Stimulated activated CD8-positive, alpha-beta memory T cell treated with anti-CD3 and anti-CD28 coated beads, Interleukin-15, amount 100 ng/mL, for 24 hours (primary cell): ENCODE measurements around the gene URGCP.

Source experiments
- DNase-seq: peaks from one replicate; pipeline ENCODE4 v3.0.0-alpha.2; 2020; ENCODE audit warnings: low read depth

Gene URGCP, protein sequence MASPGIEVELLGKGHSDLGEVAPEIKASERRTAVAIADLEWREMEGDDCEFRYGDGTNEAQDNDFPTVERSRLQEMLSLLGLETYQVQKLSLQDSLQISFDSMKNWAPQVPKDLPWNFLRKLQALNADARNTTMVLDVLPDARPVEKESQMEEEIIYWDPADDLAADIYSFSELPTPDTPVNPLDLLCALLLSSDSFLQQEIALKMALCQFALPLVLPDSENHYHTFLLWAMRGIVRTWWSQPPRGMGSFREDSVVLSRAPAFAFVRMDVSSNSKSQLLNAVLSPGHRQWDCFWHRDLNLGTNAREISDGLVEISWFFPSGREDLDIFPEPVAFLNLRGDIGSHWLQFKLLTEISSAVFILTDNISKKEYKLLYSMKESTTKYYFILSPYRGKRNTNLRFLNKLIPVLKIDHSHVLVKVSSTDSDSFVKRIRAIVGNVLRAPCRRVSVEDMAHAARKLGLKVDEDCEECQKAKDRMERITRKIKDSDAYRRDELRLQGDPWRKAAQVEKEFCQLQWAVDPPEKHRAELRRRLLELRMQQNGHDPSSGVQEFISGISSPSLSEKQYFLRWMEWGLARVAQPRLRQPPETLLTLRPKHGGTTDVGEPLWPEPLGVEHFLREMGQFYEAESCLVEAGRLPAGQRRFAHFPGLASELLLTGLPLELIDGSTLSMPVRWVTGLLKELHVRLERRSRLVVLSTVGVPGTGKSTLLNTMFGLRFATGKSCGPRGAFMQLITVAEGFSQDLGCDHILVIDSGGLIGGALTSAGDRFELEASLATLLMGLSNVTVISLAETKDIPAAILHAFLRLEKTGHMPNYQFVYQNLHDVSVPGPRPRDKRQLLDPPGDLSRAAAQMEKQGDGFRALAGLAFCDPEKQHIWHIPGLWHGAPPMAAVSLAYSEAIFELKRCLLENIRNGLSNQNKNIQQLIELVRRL

DNA sequence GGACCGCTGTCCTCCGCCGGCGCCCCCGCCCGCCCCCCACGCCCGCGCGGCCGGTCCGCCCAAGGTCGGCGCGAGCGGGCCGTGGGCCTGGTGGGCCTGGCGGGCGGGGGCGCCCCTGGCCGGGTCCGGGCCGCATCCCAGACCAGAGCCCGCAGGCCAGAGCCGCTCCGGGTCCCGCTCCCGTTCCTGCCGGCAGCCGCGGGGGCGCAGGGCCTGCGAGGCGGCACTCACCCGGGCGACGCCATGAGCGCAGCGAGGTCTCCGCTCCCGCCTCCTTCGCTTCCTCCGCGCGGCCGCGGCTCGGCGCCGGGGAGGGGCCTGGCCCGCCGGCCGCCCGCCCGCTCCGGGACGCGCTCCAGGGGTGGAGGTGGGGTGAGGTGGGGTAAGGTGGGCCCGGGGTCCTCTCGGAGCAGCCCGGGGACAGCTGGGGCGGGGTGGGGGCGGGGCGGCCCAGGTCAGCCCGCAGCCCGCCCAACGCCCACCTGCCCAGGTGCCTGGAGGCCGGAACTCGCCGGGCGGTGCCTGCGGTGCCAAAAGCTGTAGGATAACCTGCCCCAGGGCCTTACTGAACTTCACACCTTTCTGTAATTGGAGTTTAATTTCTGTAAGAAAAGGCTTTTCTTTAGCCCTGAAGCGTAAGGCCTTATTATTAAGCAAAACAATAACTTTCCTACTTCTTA lies at the start of gene URGCP:
Gene URGCP (minus strand): TSS at position 266 of the 680 bp plus-strand sequence. CDS start 21 bp downstream, at position 245.
- peak; percentile 11 for DNase-seq

DNA sequence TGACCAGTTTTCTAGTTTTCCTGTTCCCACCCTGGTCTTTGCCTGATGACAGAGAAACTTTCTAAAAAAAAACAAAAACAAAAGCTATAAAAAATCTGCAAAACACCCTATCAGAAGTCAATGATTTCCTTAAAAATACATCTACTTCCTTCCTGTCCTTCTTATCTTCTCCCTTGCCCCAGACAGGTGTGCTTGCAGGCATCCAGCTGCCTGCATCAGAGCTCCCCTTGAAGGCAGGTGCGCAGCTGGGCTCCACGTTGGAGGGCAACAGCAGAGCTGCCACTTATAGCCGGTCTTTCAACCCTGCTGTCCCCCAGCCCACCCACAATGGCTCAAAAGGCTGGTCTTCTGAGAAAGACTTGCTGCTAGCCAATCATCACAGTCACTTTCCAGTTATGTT lies 49.6 kb upstream of the URGCP start:
- no peak for DNase-seq

DNA sequence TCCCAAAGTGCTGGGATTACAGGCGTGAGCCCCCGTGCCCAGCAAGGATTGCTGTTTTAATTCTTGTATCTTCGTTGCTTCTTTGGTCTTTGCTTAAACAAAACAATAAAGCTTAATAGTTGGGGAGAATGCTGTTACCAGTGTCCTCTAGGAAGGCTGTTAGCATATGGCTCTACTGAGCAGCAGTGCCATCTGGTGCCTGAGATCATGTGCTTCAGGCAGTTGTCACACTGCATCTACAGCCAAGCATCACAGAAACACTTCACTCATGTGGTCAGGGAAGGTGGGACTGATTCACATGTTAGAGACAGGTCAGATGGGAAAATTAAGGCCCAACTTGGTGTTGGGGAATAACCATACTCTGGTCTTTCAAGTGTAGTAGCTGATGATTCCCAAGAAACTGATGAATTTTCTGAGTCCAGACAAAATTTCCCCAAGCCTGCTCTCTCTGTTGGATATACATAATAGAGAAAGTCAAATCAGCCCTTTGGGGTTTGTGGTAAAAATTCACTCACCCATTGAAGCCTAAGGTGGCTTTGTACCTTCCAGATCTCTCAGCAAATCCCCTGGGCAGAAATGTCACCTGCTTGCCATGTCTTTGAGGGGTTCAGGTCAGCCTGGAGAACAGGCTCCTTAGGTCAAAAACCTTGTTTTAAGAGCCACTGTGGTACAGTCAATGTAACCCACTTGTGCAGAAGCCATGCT lies 48.3 kb upstream of the URGCP start:
- DNase-seq, result no peak

DNA sequence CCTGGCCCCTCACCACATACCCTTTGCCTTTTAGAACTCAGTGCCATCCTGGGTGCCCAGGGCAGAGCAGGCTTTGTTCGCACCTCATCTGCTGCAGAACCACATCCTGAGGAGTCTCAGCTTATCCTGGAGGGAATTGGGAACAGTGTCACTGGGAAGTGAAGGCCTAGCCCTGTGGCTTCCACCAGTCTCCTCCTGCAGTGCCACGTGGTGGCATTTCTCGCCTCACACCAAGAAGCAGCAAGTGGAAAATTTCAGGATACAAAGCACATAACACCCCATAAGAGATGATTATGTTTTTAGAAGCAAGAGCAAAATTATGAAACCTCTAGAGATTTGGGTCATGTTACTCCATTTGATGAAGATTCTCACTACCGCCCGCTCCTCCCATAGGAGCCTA lies 46.7 kb upstream of the URGCP start:
- no peak for DNase-seq

DNA sequence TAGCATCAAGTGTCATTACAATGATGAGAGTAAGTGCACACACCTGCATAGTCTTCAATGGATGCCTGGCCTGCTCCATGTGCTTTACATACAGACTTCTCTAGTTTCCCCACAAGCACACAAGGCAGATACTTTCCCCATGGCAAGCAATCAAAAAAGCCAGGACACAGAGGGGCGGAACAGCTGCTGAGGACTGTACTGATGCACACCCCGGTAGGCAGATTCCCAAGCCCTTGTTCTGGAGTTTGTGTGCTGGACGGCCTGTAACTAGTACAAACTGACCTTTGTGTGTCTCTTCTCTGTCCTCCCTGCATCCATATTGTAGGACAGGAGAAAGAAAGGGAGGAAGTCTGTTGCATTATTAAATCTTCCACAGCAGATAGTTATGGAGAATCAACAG lies 45.6 kb upstream of the URGCP start:
- DNase-seq, result no peak

DNA sequence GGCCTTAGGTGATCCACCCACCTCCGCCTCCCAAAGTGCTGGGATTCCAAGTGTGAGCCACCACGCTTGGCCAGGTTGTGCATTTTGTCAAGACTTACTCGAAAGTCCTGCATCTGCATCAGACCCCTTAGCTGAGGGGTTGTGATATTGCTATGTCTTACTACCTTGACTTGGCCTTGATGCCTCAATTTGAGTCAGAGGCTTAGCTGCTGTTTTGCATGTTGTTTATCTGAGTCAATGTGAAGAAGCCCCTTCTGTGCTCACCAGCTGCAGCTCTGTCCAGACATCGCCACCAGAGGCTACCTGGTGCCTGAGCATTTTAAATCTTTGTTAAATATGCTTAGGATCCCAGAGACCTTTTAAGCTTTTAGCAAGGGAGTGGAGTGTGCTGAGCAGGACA lies 37.9 kb upstream of the URGCP start:
- no peak for DNase-seq

DNA sequence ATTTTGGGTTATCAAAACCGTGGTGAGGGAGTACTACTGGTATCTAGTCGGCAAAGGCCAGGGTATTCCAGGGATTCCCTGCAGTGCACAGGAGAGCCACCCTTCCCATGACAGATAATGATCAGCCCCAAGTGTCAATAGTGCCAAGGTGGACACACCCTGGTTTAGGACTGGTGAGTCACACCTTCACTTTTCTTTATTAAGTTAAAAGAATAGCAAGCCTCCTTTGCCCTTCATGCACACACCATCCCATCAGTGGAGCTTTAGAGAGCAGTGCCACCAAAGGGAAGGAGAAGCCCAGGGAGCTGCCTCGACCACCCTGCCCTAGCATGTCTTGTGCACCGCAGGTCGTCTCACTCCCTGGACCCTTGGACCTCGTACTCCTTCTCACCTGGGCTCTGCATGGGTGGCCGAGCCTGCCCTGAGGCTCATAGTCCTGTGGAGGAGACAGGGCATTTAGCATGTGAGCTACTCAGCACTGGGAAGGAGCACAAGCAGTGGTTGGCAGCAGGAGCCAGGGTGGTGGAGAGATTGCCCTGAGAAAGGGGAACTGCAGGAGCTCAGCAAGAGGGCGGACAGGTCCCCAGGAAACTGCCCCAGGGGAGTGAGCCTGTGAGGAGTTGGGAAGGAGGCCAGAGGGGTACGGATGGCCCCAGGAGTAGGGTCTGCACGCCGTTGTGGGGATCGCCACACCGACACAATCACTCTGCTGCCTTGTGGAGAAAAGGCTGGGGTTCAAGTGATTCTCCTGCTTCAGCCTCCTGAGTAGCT lies 37.2 kb upstream of the URGCP start:
- DNase-seq, result no peak

DNA sequence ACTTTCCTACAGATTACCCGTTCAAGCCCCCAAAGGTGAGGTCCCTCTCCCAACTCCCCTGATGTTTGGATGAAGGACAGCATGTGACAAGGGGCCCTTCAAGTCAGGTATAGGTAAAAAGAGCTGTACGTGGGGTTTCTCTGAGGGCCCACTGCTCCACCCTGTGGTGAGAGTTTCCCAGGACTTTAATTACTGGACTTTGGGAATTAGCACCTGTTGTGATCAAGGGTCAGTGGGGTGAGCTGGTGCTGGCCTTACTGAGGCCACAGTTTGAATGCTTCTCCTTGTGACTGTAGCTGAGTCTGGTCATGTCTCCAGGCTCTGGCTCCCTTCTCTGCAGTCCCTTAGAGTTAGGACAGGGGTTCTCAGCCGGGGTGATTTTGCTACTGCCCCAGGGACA lies 36.6 kb upstream of the URGCP start:
- no peak for DNase-seq

DNA sequence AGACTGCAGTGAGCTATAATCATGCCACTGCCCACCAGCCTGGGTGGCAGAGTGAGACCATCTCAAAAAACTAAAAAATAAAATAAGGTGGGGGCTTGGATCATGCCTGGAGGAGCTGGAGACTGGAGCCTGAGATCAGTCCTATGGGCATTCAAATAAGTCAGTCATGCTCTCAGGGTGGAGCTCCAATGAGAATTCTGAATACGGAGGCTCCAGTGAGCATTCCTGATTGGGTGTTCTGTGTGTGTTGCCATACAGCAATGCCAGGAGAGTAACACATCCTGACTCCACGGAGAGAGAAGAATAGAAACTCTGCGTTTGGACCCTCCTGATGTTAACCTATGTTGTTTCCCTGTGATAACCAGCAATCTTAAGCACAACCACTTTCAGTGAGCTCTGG lies 35.9 kb upstream of the URGCP start:
- no peak for DNase-seq

DNA sequence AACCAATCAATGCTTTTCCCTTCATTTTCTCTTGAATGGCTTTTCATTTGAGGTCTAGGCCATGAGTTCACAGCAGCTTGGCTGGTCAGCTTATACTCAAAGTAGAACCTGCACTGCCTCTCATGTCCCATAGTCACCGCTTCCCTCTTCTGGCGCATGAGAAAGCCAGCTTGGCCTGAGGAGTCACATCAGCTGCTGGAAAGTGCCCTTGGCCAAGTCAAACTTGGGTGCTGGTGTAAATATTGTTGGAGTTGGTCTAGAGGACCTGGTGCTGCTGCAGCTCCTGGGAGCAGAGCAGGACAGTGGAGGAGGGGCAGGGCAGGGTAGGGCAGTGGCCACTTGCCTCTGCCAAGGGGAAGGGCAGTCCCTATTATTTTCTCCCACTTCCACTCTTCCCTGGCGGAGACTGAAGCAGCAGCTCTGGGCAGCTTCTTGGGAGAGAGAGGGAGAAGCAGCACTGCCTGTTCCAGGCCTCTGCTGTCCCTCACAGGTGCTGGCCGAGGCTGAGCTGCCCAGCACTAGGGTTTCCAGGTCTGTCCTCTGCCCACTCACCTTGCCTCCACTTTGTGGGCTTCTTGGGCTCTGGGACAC lies 32.6 kb upstream of the URGCP start:
- DNase-seq, result no peak

DNA sequence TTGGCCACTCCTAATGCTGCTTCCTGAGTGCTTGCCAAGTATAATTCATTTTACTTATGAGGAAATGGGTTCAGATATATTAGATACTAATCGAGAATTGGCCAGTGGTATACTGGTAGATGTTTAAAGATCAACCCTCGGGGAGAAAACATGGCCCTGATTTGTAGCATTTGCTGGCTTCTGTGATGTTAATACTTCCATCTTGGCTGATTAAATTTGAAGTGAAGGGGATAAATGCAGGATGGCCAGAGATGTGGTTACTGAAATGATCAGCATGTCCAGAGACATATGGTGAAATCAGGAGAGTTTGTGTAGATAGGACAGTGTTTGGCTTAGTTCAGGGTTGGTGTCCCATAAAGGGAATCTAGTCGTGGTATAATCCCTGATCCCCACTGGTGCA lies 31.0 kb upstream of the URGCP start:
- DNase-seq, result no peak

DNA sequence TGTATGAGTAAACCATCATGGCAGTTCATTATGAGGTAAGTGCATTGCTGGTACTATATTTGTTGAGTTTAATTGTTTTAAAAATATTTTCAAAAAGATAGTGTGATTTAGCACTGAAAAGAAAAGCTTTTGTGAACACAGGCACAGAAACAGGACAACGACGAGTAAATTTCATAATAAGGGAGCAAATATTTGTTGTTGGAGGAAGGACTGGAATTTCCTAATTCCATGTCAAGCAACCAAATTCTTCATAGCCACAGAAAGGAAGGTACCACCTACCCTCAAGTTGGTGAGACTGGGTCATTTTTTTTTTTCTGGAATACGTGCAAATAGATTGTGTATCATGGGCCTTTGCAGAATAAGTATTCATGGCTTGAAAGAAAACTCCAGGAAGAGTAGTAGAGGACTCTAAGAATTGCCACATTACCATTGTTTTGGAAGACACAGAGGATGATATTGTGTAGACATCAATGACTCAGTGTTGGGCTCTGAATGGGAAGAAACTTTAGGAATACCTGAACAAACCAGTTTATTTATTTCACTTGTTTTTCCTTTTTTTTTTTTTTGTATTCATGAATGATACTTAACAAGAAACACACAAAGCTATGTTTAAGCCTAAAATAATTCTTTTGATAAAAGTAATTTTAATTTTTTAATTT lies 27.6 kb upstream of the URGCP start:
- no peak for DNase-seq

DNA sequence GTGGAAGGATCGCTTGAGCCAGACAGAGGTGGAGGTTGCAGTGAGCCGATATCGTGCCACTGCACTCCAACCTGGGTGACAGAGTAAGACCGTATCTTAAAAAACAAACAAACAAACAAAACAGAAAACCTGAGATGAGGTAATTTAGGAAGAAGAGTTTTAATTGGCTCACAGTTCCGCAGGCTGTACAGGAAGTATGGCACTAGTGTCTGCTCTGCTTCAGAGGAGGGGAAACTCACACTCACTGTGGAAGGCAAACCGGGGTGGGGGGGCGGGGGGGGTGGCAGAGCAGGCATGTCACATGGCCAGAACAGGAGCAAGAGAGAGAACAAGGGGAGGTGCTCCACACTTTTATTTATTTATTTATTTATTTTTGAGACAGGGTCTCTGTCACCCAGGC lies 24.9 kb upstream of the URGCP start:
- no peak for DNase-seq

DNA sequence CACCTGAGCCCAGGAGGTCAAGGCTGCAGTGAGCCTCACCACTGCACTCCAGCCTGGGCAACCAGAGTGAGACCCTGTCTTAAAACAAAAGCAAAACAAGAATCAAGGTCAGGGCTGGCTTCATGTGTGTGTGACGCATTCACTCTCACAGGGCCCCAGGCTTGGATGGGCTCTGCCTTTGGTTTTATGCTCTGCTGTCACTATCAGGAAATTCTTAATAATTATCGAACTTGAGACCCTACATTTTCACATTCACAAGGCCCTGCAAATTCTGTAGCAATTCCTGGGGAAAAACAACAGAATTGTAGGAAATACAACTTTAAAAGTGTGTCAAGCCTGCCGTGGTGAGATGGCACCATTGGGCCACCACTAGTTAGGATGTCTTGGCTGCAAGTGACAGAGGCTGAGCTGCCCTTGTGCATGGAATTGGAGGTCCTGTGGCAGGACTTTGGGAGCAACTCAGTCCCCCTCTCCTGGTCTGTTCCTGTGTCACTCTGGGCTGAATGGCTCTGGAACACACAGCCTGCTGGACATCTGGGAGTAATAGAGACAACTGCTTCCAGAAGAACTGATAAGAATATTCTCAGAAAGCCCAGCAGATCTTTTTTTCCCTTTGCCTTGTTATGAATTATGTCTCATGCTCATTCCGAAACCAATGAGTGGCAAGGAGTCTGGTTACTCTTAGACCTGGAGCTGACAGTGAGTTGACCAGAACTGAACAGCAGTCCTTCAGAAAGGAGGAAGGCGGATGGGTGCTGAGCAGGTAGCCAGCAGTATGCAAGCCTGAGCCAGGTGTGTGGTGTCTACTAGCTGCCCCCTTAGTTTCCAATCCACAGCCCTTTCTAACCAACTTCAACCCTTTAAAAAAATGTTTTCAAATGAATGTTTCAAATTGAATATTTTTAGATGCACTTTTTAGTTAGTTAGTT lies 23.4 kb upstream of the URGCP start:
- DNase-seq, result no peak

DNA sequence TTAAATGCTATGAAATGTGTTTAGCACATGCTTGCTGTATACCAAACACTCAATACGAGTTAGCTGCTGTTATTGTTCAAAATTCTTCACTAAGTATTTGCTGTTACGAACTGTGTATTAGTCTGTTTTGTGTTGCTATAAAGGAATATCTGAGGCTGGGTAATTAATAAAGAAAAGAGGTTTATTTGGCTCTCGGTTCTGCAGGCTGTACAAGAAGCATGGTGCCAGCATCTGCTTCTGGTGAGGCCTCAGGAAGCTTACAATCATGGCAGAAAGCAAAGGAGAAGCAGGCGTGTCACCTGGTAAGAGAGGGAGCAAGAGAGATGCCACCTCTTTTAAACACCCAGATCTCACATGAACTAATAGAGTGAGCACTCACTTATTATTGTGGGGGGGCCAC lies 21.4 kb upstream of the URGCP start:
- no peak for DNase-seq

DNA sequence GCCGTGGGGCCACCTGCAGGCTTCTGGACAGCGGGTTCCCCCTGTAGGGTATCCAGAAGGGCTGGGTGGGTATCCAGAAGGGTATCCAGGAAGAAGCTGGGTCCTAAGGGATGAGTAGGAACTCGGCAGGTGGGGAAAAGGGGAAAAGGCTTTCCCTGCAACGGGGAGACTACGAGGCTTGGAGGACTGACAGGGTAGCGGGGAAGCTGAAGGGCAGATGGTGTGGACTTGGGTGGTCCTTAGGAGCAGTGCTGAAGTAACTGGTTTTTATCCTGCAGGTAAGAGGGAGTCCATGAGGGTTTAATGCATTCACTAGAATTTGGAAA lies 20.4 kb upstream of the URGCP start:
- DNase-seq, result no peak

DNA sequence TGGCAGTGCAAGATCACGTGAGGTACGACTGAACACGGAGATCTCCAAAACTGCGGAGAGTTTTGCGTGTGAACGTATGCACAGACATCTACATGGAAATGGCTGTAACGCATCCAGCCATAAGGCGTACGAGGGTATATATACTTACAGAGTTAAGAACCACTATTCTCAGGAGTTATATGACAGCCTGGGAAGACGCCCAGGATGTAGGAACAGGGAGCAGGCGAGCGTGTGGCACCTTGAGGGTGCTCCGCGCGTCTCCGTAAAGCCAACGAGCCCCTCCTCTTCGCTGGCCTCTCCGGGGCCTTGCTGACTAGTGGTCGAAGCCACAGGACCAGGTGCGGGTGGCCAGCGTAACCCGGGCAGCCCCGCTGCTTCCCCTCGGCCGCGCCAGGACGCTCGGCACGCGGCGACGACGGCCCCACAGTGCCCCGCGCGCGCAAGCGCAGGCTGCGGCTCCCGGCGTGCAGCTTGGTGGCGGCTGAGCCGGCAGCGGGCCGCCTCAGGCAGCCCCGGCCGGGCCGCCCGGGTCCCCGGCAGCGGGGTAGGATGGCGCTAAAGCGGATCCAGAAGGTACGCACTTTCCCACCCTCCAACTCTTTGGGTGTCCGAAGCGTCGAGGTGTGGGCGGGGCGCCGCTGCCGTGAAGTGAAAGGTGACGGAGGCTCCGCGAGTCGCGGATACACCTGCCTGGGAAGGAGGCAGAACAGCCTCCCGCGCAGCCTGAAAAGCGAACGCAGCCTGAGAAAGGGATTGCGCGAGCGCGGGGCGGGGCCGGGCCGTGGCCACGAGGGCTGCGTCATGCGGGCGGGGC lies 19.8 kb upstream of the URGCP start, which contains the start of gene UBE2D4:
Gene UBE2D4 (plus strand): TSS at position 453 of the 814 bp plus-strand sequence. CDS start 97 bp downstream, at position 550.
- DNase-seq, result peak; percentile 77

DNA sequence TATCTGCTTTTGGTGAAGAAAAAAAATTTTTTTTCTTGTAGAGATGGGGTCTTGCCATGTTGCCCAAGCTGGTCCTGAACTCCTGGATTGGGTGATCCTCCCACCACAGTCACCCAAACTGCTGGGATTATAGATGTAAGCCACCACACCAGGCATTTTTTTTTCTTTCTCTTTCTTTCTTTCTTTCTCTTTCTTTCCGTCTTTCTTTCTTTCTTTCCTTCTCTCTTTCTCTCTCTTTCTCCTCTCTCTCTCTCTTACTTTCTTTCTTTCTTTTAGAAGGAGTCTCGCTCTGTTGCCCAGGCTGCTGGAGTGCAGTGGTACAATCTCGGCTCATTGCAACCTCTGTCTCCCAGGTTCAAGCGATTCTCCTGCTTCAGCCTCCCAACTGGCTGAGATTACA lies 16.3 kb upstream of the URGCP start:
- no peak for DNase-seq
